GM12878 (cell line): ENCODE results near the gene MOB2. TPM values are rescaled to one million over a fixed set of nuclear protein-coding genes. Genes with fewer than 3 reads are reported as not detected.

Source experiments
- ATAC-seq: fragments of 200-7000 bp; cut with Tn5 transposase; 3 replicates; pipeline ENCODE4 v1.9.1; 2020; ENCODE audit warnings: mild to moderate bottlenecking, moderate library complexity
- BruUV-seq: library from RNA; stranded (reverse); fragments of 400-500 nt; replicated peaks from 2 replicates; lab custom pipeline; 2021; lab: Mats Ljungman, UMichigan
- CTCF ChIA-PET: fragments of 300-600 bp; sonication (Branson Sonifier 250); formaldehyde crosslinking; extraction: SDS; loops from one replicate; lab custom pipeline; 2021; ENCODE audit warnings: inconsistent platforms; lab: Yijun Ruan, JAX
- POLR2A ChIA-PET: fragments of 350-600 bp; formaldehyde crosslinking; extraction: SDS; loops from one replicate; lab custom pipeline; 2021; ENCODE audit warnings: inconsistent platforms; lab: Charles Lee
- RAD21 ChIA-PET: fragments of 300-600 bp; sonication (Branson Sonifier 250); formaldehyde crosslinking; loops from one replicate; lab custom pipeline; 2023; ENCODE audit warnings: antibody characterized with exemption; ENCODE audit not compliant: unreplicated experiment; lab: Charles Lee
- SMC1A ChIA-PET: fragments of 300-600 bp; sonication (Branson Sonifier 250); formaldehyde crosslinking; loops from one replicate; lab custom pipeline; 2023; ENCODE audit not compliant: unreplicated experiment, uncharacterized antibody; lab: Charles Lee
- DNase-seq: peaks from one replicate; pipeline ENCODE4 v3.0.0-alpha.2; 2011; ENCODE audit warnings: low read depth, low spot score
- FAIRE-seq: peaks from 3 replicates; lab custom pipeline; 2011; peaks lifted over from hg19 to GRCh38; lab: Jason Lieb, UNC
- H2AFZ ChIP-seq: 2 replicates; pipeline ENCODE4 v1.6.0; 2011; ENCODE audit warnings: low read depth, low read length, control low read depth; ENCODE audit not compliant: control insufficient read depth
- H3K27ac ChIP-seq: 2 replicates; pipeline ENCODE4 v1.5.1; 2011; ENCODE audit warnings: control low read depth; ENCODE audit not compliant: control insufficient read depth, insufficient read depth
- H3K27me3 ChIP-seq, 2 experiments: replicated peaks in 1 of 2; 2 replicates each; pipeline versions ENCODE4 v1.6.0 to v1.6.1; 2011; ENCODE audit warnings: low read length in 1 of 2; ENCODE audit not compliant: control insufficient read depth in 2 of 2, insufficient read depth in 2 of 2
- H3K36me3 ChIP-seq, 2 experiments: 2 replicates each; pipeline ENCODE4 v1.5.1; 2011; ENCODE audit warnings: low read length in 1 of 2; ENCODE audit not compliant: control insufficient read depth in 2 of 2, insufficient read depth in 2 of 2
- H3K4me1 ChIP-seq: 2 replicates; pipeline ENCODE4 v1.6.1; 2011; ENCODE audit warnings: mild to moderate bottlenecking, low read length, moderate library complexity, mixed read lengths; ENCODE audit not compliant: control insufficient read depth, insufficient read depth
- H3K4me2 ChIP-seq: 2 replicates; pipeline ENCODE4 v1.6.0; 2011; ENCODE audit warnings: control low read depth; ENCODE audit not compliant: control insufficient read depth, insufficient read depth
- H3K4me3 ChIP-seq: fragments of 200-600 bp; sonication (generic); 2 replicates; pipeline ENCODE4 v1.5.1; 2016
- H3K79me2 ChIP-seq: 2 replicates; pipeline ENCODE4 v1.6.0; 2011; ENCODE audit warnings: low read length; ENCODE audit not compliant: control insufficient read depth, insufficient read depth
- H3K9ac ChIP-seq: 2 replicates; pipeline ENCODE4 v1.8.0; 2011; ENCODE audit warnings: low read length, control low read depth, mixed read lengths; ENCODE audit not compliant: control insufficient read depth, insufficient read depth
- H3K9me3 ChIP-seq: replicated peaks from 3 replicates; pipeline ENCODE4 v1.5.1; 2011; ENCODE audit warnings: mild to moderate bottlenecking, low read length; ENCODE audit not compliant: control insufficient read depth, insufficient read depth
- H4K20me1 ChIP-seq: 2 replicates; pipeline ENCODE4 v1.6.0; 2011; ENCODE audit not compliant: control insufficient read depth, insufficient read depth
- BACH1 ChIP-seq: fragments of 450-650 bp; IDR thresholded peaks from 2 replicates; pipeline ENCODE4 v1.6.1; 2017; ENCODE audit warnings: mild to moderate bottlenecking, borderline replicate concordance
- CBFB ChIP-seq: IDR thresholded peaks from 2 replicates; pipeline ENCODE4 v1.6.1; 2016; ENCODE audit warnings: antibody characterized with exemption, low read depth
- EZH2 ChIP-seq: IDR thresholded peaks from 2 replicates; pipeline ENCODE4 v1.6.1; 2012; ENCODE audit warnings: low read depth, mild to moderate bottlenecking, control low read depth, inconsistent platforms, low read length, borderline replicate concordance; ENCODE audit not compliant: control insufficient read depth
- FOXM1 ChIP-seq: IDR thresholded peaks from 2 replicates; pipeline ENCODE4 v1.6.1; 2012; ENCODE audit warnings: low read depth, mild to moderate bottlenecking, inconsistent platforms, low read length, moderate library complexity
- IRF4 ChIP-seq: IDR thresholded peaks from 2 replicates; pipeline ENCODE4 v1.6.1; 2011; ENCODE audit warnings: low read depth, low read length
- MXI1 ChIP-seq: fragments of 150-350 bp; IDR thresholded peaks from 2 replicates; pipeline ENCODE4 v1.6.1; 2011; ENCODE audit warnings: low read depth, mild to moderate bottlenecking, inconsistent platforms, low read length, improper control_type of control experiment
- NR2F1 ChIP-seq: fragments of 450-650 bp; conservative IDR thresholded peaks from 2 replicates; pipeline ENCODE4 v1.6.1; 2017; ENCODE audit warnings: mild to moderate bottlenecking
- POLR2AphosphoS2 ChIP-seq: IDR thresholded peaks from 2 replicates; pipeline ENCODE4 v1.6.1; 2011; ENCODE audit warnings: low read depth, mild to moderate bottlenecking, low read length, improper control_type of control experiment, moderate library complexity
- ZBED1 ChIP-seq: IDR thresholded peaks from 2 replicates; pipeline ENCODE4 v1.6.1; 2016; ENCODE audit warnings: borderline replicate concordance
- ZNF274 ChIP-seq: IDR thresholded peaks from one replicate; pipeline ENCODE4 v1.8.0; 2011; ENCODE audit not compliant: insufficient read length, insufficient read depth
- WGBS: methylation state at CpG from one replicate; pipeline ENCODE4 v1.1.6; 2016; ENCODE audit warnings: low lambda C conversion rate; ENCODE audit not compliant: insufficient replicate concordance, insufficient coverage; ENCODE audit errors: missing lambda C conversion rate; 5-methylcytosine and 5-hydroxymethylcytosine counted together
- in situ Hi-C: fragments of 300-500 bp; cut with MboI; formaldehyde crosslinking; loops from 9 replicates; pipeline ENCODE4 v1.14.3; 2018; ENCODE audit warnings: mixed read lengths
- intact Hi-C: fragments of 100-400 bp; cut with micrococcal nuclease; formaldehyde crosslinking; loops from one replicate; pipeline ENCODE4 v1.14.2; 2022; ENCODE audit not compliant: unreplicated experiment
- polyA plus RNA-seq, 11 experiments: library from polyadenylated mRNA; depleted of rRNA in 4 of 11; unstranded in 6 of 11; stranded (reverse) in 5 of 11; fragments of >200 nt; fragmentation: Nextera tagmentation in 4 of 11; fragmentation: Illumina TruSeq in 1 of 11; extraction: Ambion mirVana in 4 of 11; extraction: Trizol in 1 of 11; gene quantifications; 1 replicate in 1 of 11; 2 replicates in 10 of 11; pipeline versions ENCODE4 v1.2.1 to v1.2.3, GENCODE V29; 2011 to 2016; ENCODE audit warnings: inconsistent platforms in 2 of 11, missing spikeins in 2 of 11, low read depth in 1 of 11
- total RNA-seq, 4 experiments: library from RNA; depleted of rRNA in 3 of 4; stranded (reverse); fragments of >200 nt in 3 of 4; fragmentation: Illumina TruSeq in 1 of 4; extraction: Trizol in 1 of 4; gene quantifications; 2 replicates each; pipeline versions ENCODE4 v1.2.1 to v1.2.3, GENCODE V29; 2013 to 2021
- TF ChIP-seq, protein P1 (sequence below), 3 experiments: IDR thresholded peaks in 2 of 3; conservative IDR thresholded peaks in 1 of 3; 2 replicates each; pipeline ENCODE4 v1.5.1; 2011; ENCODE audit warnings: low read depth in 3 of 3, low read length in 3 of 3, mild to moderate bottlenecking in 3 of 3, control low read depth in 2 of 3, moderate library complexity in 2 of 3, inconsistent platforms in 1 of 3, mixed read lengths in 1 of 3; ENCODE audit not compliant: control insufficient read depth in 2 of 3, insufficient read depth in 1 of 3; ENCODE audit errors: extremely low read depth in 1 of 3
- TF ChIP-seq, protein P2 (sequence below): fragments of 150-350 bp; IDR thresholded peaks from 2 replicates; pipeline ENCODE4 v1.6.1; 2014; ENCODE audit warnings: mild to moderate bottlenecking, low read depth, low read length

MOB2 gene
- total and polyA plus RNA-seq, 10 of the 15 experiments (the other 5 are each of a cell fraction or from before 2014, with no cell fraction given), result 0.10 to 34.6 (median 15.5) TPM

DNA sequence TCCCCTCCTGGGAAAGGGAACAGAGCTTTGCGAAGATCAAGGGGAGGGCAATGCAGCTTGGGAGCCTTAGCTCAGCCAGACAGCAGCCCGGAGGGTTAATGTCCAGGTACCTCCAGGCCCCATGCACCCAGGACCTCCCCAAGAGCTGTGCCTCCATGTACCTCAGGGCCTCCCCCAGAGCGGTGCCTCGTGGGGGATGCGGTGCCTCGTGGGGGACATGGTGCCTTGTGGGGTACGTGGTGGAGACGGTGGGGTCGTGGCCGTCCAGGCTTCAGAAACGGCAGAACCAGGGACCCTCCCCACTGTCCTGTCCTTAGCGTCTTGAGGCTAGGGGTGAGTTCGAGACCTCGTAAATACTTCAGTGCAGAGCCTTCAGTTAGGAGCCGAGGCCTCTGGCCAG lies 63.6 kb downstream of the MOB2 start:
- Histone ChIP-seq H4K20me1 (no peaks in the 10 kb centered on the region), H3K9me3 (peaks cover 3% of the 10 kb centered on the region; the same call in 1 of the 3 replicates)
- ChIA-PET CTCF (no interaction called here), POLR2A (no interaction called here)
- no peak for DNase-seq
- intact Hi-C loops, result no loop called here
- in situ Hi-C loops, result no loop called here
- TF ChIP-seq NR2F1 (no peak), POLR2AphosphoS2 (no peak), IRF4 (no peak), BACH1 (no peak), MXI1 (no peak), CBFB (no peak), FOXM1 (no peak), ZNF274 (no peak), EZH2 (no peak), ZBED1 (no peak)
- TF ChIP-seq, protein P1, sequence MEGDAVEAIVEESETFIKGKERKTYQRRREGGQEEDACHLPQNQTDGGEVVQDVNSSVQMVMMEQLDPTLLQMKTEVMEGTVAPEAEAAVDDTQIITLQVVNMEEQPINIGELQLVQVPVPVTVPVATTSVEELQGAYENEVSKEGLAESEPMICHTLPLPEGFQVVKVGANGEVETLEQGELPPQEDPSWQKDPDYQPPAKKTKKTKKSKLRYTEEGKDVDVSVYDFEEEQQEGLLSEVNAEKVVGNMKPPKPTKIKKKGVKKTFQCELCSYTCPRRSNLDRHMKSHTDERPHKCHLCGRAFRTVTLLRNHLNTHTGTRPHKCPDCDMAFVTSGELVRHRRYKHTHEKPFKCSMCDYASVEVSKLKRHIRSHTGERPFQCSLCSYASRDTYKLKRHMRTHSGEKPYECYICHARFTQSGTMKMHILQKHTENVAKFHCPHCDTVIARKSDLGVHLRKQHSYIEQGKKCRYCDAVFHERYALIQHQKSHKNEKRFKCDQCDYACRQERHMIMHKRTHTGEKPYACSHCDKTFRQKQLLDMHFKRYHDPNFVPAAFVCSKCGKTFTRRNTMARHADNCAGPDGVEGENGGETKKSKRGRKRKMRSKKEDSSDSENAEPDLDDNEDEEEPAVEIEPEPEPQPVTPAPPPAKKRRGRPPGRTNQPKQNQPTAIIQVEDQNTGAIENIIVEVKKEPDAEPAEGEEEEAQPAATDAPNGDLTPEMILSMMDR (IDR thresholded peaks at IDR 0.05 in 2 of 3, conservative IDR thresholded peaks at IDR 0.05 in 1 of 3; ENCODE audit: control insufficient read depth in 2 of 3, extremely low read depth in 1 of 3, insufficient read depth in 1 of 3, low read depth in 3 of 3, low read length in 3 of 3), result no peak
- TF ChIP-seq, protein P2, sequence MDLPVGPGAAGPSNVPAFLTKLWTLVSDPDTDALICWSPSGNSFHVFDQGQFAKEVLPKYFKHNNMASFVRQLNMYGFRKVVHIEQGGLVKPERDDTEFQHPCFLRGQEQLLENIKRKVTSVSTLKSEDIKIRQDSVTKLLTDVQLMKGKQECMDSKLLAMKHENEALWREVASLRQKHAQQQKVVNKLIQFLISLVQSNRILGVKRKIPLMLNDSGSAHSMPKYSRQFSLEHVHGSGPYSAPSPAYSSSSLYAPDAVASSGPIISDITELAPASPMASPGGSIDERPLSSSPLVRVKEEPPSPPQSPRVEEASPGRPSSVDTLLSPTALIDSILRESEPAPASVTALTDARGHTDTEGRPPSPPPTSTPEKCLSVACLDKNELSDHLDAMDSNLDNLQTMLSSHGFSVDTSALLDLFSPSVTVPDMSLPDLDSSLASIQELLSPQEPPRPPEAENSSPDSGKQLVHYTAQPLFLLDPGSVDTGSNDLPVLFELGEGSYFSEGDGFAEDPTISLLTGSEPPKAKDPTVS, result no peak
- TF ChIP-seq, all 136 proteins: peak for 0
- RAD21 ChIA-PET, result no interaction called here
- BruUV-seq, result no TSS peak
- Histone ChIP-seq H3K4me3 (no peak overlapping the region), H3K27ac (no peak overlapping the region), H3K9ac (no peak overlapping the region), H3K79me2 (no peaks in the 10 kb centered on the region), H3K36me3 (no peaks in the 10 kb centered on the region), H2AFZ (no peak overlapping the region), H3K4me1 (no peaks in the 10 kb centered on the region), H3K4me2 (no peak overlapping the region), H3K27me3 (no peaks in the 10 kb centered on the region)
- SMC1A ChIA-PET, result no interaction called here
- 52% methylated on average over 15 of the region's 15 CpGs for WGBS
- FAIRE-seq (no peak), ATAC-seq (no peak)
